ENCODE results near the gene ANKRD62.

DNA sequence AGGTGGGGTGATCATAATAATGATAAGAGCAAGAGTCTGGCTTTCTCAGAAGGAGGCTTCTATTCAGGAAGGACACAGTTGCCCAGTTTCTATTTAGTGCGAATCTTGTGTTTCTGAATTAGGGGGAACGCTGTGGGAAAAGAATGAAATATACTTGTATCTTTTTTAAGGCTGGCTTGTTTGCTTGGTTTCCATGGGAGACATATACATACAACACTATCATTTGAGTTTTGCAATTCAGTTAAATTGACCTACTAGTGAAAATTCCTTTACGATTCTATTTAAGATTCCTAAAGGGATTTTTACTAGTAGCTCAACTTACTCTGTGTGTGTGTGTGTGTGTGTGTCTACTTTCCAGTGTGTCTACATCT, 24.7 kb upstream of the ANKRD62 start:
- TF ChIP-seq EZH2phosphoT487 (IDR thresholded peaks at IDR 0.05; ENCODE audit: low read depth) = no peak
- TF ChIP-seq, protein P1, sequence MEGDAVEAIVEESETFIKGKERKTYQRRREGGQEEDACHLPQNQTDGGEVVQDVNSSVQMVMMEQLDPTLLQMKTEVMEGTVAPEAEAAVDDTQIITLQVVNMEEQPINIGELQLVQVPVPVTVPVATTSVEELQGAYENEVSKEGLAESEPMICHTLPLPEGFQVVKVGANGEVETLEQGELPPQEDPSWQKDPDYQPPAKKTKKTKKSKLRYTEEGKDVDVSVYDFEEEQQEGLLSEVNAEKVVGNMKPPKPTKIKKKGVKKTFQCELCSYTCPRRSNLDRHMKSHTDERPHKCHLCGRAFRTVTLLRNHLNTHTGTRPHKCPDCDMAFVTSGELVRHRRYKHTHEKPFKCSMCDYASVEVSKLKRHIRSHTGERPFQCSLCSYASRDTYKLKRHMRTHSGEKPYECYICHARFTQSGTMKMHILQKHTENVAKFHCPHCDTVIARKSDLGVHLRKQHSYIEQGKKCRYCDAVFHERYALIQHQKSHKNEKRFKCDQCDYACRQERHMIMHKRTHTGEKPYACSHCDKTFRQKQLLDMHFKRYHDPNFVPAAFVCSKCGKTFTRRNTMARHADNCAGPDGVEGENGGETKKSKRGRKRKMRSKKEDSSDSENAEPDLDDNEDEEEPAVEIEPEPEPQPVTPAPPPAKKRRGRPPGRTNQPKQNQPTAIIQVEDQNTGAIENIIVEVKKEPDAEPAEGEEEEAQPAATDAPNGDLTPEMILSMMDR (IDR thresholded peaks at IDR 0.05; ENCODE audit: low read depth, low read length) = no peak

Measured in OCI-LY3 (cell line).